DMS53 treated with DMSO at 0.1 percent for 48 hours (cell line): ENCODE data around the gene MKI67.

Experiments used
- DNase-seq: peaks from one replicate; lab custom pipeline; 2025; ENCODE audit not compliant: unreplicated experiment; lab: John Stamatoyannopoulos, UW

Gene MKI67

DNA sequence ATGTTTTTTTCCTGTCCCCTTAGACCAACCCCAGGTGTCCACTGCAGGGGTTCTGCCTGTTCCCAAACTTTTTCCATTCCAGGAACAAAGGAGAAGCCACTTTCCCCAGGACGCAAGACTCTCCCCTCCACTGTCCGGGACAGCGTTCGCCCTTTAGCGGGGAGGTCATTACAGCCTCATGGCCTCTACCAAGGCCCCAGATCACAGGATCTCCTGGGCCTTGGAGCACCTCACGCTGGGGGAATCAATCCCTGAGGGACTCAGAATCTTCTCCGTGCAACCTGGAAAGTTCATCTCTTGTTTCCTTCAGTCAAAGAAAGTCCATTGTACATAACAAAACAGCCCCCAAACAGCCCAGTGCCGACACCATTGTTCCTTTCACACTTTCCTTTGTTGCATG lies 41.2 kb downstream of the MKI67 start:
- DNase-seq, result no peak

DNA sequence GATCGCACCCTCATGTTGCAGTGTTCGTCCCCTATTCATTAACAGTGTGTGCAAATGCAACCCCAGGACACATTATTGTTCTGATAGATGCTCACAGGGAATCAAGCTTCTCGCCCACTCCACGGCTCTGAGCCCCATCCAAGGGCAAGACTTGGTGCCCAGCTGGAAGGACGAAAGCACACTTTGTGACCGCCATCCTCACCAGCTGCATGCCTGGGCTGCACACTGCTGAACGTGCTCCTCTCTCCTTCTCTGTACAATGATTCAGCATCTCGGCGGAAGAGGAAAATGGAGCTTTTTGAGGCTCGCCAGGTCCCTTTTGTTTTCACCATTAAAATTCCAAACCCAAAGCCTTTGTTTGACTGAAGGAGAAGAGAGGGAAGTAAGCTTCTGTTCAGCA lies 41.9 kb downstream of the MKI67 start:
- DNase-seq, result no peak

- no peak for DNase-seq
Measured at GRCh38 chr10:128083191-128083895, 42.9 kb downstream of the MKI67 start.

- DNase-seq, result no peak
Measured at GRCh38 chr10:128081720-128082119, 44.5 kb downstream of the MKI67 start.

DNA sequence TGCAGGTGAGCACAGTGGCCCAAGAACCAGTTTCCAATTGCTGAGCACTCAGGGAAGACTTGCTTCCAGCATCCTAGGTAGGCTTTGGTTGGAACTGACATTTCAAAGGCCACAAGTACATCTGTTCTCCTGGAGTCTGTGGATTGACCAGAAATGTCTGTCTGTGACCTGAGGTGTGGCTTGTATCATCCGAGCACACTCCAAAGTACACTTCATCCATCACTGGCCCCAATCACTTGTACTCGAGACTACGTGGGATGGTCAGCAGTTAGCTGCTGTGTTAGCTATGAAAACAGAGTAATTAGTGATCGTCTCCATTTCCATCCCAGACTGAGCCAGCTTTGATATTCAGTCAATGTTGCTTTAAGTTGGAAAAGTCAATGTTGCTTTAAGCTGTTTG lies 45.0 kb downstream of the MKI67 start:
- DNase-seq, result no peak

GRCh38 chr10:128080641-128081040 lies 45.6 kb downstream of the MKI67 start:
- DNase-seq, result no peak

- no peak for DNase-seq
Measured at GRCh38 chr10:128080231-128080630, 46.0 kb downstream of the MKI67 start.

DNA sequence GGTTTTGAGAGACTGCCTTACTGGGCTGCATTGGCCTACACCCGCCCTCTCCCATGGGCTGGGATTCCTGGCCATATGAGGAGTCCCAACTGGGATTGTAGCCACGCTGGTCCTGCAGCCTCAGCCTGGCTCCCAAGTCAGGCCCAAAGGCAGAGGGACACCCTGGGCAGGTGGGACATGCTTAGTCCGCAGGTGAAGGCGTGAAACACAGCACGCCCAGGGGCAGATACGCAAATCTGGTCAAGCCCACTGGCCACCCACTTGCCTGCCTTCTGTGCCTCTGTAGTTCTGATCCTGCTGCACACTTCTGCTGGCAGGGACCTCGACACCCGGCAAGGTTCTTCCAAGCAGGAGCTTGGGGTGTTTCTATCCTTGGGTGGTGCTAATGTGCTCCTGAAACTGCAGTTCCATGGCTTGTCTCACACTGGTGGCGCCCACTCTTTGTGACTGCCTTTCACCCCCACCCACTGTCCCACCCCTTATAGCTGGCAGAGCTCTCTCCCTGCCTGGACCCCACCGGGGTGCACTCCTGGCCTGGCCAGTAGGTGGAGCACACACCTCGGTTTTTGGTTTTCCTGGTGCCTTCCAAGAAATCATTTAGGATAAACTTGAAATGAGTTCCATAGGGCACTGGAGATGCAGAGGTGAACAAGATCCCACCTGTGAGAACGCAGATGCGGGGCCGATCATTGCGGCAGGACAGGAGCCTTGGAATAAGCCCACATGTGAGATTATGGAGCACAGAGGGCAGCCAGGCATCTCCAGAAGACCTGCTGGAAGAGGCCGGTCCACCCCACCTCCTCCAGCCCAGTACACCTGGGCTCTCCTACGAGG lies 47.9 kb downstream of the MKI67 start:
- peak; percentile 6 for DNase-seq

DNA sequence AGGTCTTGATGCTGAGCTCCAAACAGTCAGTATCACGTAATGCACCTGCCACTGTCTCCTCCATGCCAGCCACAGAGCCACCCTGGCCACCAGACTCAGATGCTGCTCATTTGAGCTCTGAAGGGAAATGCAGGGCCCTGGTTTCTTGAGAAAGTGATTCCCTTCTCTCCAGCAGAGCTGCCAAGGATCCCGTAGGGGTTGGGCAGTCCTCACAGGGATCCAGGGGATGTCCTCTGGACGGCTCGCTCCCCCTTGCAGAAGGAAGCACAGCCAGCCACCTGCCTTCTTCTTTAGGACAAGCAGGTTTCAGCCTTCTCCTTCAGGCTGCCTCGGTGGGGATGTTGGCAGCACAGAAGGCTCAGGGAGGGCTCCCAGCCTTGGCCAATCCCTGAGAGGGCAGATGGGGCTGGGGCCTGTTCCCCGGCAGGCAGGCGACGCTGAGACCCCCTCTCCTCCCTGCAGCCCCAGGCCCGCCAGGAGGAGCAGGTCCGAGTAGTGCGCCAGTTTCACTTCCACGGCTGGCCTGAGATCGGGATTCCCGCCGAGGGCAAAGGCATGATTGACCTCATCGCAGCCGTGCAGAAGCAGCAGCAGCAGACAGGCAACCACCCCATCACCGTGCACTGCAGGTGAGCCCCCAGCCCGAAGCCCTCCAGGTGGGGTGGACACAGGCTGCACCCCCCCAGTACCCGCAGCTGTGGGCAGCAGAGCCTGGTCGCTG lies 48.9 kb downstream of the MKI67 start:
- DNase-seq, result no peak

DNA sequence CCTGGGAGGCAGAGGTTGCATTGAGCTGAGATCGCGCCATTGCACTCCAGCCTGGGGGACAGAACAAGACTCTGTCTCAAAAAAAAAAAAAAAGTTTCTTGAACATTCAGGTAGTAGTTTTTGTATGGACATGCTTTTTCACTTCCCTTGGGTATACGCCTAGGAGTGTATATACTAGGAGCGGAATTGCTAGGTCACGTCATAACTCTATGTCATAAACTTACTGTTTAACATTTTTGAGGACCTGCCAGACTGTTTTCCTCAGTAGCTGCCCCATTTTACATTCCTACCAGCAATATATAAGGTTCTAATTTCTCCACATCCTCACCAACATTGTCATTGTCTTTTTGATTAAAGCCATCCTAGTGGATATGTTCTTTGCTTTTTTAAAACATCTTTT lies 51.6 kb downstream of the MKI67 start:
- DNase-seq, result no peak

DNA sequence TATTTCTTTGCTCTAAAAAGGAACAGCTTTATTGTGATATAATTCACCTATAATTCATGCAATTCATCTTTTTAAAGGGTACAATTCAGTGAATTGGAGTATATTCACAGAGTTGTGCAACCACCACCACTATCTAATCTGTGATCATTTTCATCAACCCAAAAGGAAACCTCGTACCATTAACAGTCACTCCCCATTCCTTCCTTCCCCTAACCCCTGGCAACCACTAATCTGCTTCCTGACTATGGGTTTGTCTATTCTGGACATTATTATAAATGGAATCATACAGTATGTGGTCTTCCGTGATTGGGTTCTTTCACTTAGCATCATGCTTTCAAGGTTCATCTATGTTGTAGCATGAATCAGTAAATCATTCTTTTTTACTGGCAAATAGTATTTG lies 52.3 kb downstream of the MKI67 start:
- DNase-seq, result no peak

DNA sequence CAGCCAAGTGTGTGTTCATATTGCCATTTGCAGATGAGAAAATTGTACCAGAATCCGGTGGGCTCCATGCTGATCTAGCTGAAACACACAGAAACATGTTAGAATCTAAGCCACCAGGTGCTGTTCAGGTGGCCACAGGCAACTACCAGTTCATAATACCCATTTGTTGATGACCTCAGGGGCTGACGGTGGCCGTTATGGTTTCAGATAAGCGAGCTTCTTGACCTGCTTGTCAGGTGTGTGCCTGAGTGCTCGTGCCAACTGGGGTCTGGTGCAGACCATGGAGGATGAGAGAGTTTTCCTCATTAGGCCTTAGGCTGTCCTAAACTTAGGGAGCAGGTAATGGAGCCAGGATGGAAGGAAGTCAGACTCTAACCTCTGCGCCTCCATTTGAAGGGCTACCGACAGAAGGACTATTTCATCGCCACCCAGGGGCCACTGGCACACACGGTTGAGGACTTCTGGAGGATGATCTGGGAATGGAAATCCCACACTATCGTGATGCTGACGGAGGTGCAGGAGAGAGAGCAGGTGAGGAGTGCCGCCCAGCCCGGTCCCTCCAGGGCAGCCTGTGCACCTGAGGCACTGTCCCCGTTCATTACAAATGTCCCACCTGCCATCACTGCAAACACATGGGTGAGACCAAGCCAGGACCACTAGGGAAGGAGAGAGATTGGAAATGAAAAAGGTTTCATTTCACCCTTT lies 53.1 kb downstream of the MKI67 start:
- no peak for DNase-seq

DNA sequence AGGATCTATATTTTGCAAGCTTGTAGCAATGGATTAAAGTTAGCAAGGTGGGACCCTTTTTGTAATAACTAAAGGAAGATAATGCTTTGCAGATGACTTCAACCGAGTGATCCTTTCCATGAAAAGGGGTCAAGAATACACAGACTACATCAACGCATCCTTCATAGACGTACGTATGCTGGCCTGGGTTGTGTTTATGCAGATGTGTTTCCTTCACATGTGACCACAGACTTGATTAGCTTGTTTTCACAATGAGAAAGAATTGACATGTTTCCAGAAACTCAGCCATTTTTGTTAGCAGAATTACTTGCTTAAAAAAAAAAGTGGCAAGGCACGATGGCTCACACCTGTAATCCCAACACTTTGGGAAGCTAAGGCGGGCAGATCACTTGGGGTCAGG lies 54.2 kb downstream of the MKI67 start:
- DNase-seq, result no peak

- no peak for DNase-seq
Measured at GRCh38 chr10:128071417-128071782, 54.8 kb downstream of the MKI67 start.

GRCh38 chr10:128070721-128071416 lies 55.4 kb downstream of the MKI67 start:
- DNase-seq, result no peak

DNA sequence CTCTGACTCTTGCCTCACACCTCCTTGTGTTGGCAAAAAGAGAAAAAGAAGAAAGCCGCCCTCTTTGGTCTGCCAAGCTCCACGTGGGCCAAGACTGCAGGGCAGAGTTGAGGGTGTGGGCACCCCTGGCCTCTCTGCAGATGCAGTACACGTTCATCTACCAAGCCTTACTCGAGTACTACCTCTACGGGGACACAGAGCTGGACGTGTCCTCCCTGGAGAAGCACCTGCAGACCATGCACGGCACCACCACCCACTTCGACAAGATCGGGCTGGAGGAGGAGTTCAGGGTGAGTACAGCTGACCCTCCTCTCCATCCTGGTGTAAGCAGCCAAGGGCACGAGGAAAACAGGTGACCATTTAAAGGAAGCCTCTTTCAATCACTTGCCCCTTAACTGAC lies 56.1 kb downstream of the MKI67 start:
- DNase-seq, result no peak

GRCh38 chr10:128069351-128070051 lies 56.7 kb downstream of the MKI67 start:
- DNase-seq, result peak; percentile 84

- peak; percentile 17 for DNase-seq
Measured at GRCh38 chr10:128068398-128069285, 57.6 kb downstream of the MKI67 start.
